GM21786 (cell line): ENCODE data around the gene CLDN8.

ENCODE experiments used
- ATAC-seq: cut with Tn5 transposase; IDR thresholded peaks from one replicate; pipeline ENCODE4 v1.9.1; 2021; ENCODE audit not compliant: unreplicated experiment

The CLDN8 gene

DNA sequence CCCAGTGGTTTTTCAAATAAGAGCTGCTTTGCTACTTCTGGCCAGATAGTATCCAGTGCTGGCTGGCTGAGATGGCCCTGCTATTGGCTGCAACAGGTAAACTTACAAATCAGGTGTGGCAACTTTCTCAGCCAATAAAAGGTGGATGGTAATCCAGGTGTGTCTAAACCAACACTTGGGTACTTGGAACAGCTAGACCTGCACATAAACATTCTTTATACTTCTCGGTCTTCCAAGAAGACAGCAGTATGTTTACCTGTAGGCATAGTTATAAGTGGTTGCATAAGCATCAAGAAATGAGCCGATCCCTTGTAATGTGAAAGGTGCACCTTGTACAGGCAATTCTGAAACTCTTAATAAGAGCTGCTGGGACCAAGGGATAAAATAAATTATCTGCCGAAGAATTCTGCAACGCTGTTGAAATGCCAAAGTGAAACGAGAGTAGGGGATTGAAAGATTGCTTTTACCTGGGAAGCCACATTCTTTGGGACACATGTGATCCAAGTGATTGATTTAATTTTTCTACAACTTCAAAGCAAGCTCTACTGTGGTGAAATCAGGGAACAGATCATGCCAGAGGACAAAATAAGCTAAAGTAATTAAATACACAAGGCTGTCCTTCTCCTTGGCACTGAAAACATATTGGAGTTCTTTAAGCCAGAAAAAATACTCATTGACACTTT, at the start of gene CLDN8:
CLDN8 (minus strand) TSS at position 57 of the 683 bp plus-strand sequence. CDS start 172 bp downstream, outside the sequence.
- ATAC-seq: no peak

DNA sequence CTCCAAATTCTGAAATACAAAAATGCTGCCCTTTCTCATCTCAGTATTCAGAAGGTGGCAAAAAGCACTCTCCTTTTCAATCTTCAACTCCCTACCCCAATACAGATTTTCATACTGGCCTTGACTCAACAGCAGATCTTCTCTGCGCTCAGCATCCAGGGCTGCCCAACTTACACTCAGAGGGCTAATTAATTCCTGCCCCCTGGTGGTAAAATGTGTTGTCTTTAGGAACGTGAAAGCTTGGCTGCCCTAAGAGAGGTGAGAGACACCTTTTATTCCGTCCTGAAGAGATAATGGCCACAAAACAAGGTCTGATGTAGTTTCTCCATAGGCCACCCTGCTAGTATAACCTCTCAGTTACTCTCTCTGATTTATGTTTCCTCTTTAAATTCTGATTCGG, 41.9 kb upstream of the CLDN8 start:
- no peak for ATAC-seq

DNA sequence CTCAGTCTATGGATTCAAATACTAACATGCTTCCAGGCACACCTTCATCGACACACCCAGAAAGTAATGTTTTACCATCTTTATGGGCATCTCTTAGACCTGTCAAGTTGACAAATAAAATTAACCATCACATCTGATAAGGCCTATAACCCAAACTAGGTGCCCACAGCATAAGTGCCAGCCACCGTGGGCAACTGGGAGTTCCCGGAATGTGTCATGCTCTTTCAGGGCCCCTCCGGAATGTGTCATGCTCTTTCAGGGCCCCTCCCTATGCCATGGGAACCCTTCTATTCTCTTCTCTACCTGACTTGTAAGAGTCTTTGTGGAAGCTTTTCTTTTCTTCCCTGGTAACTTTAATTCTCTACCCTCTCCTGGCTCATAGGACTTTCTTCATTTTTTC, 40.2 kb upstream of the CLDN8 start:
- ATAC-seq: no peak

DNA sequence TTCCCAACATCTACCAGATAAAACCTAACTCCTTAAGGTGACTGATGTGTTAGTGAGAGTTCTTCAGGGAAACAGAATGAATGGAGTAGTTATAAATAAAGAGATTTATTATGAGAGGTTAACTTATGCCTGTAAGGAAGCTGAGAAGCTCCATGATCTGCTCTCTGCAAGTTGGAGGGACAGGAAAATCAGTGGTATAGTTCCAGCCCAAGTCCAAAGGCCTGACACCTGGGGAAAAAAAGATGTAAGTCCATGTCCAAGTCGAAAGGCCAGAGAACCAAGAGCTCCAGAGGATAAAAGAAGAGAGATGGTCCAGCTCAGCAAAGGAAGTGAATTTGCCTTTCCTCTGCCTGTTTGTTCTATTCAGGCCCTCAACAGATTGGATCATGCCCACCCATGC, 39.8 kb upstream of the CLDN8 start:
- no peak for ATAC-seq

DNA sequence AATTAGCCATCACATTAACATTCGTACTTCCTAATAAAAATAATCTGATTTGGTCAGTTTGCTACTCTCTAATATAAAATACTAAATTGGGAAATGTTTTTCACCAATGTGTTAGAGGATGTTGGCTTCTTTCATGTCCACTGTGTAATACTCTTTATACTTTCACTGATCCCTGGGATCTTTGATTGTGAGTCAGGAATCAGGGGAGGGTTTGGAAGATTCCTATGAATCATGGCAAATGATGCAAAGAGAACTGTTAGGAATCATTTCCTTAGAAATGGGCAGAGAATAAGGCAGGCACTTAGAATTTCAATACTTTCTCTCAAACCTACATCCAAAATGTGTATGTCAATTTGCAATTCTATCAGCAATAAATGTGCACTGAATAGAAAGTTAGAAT, 35.9 kb upstream of the CLDN8 start:
- ATAC-seq: no peak

DNA sequence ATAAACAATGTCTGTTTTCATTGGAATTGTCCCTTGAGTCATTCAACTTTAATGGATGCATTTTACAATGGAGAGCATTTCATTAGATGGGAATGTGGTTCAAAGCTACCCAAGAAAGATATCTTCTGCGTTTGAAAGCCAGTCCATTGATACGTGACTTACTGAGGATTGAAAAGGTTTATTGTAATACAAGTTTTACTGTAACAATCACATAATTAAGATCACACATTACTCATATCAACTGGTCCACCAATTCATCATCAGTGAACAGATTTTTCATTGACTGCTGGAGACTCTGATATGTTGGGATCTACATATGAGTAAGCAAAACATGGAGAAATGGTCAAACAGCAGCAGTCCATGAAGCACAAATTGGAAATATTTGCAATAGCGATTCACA, 34.0 kb upstream of the CLDN8 start:
- ATAC-seq: no peak

DNA sequence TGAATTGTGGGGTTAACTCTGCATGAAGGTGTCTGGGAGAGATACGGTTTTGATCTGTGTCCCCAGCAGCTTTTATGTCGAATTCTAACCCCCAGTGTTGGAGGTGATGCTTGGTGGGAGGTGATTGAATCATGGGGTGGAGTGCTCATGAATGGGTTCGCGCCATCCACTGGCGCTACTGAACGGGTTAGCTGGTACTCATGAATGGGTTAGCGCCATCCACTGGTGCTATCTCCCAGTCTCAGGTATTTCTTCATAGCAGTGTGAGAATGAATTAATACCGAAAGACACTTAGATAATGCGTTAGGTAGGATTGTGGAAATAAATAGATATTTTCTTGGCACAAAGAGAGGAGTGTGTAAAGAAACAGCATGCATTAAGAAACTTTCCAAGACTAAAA, 32.9 kb upstream of the CLDN8 start:
- no peak for ATAC-seq

DNA sequence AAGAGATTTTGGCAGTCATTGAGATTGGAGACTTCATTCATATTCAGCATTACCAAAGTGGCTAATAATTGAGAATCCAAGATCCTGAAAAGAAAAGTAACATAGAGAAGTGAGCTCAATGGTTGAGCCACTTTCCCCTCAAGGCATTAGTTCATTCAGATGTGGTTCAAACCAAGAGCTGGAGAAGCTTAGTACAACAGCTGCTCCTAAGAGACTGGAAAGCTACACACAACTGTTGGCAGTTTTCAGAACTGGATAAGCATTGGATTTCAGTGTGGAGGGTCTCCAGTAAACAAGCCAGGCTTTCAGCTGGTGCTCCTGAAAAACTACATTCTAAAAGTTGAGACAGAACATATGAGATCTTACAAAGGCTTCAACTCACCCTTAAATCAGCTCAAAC, 29.2 kb upstream of the CLDN8 start:
- ATAC-seq: no peak

DNA sequence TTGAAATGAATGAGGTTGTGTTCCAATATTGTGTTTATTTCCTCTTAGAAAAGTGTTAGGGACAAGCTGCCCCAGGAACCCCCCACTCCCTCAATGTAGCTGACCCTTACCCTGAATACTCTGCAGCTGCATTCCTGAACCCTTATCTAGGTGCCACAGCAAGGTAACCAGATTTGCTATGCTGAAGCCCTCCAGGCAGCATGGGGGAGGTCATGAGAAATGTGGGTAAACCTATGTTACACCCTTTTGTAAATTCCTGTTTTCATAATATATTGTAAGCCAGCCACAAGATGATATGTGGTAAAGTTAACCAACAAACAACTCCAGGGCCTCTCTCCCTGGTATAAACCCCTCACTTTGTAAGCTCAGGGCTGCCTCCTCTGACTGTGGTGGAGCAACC, 27.8 kb upstream of the CLDN8 start:
- no peak for ATAC-seq

DNA sequence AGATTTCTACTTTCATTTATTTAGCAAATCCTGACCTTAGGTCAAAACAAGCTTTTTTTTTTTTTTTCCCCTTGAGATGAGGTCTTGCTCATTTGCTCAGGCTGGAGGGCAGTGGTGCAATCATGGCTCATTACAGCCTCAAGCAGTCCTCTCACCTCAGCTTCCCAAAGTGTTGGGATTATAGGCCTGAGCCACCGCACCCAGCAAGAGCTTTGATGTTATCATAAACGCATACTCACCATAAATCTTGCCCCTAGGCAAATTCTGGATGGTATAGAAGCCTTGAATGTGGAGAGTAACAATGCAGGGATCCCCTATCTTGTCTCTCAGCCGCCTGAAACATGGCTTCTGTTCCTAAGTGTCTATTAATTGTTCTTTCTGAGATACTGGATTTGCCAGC, 24.8 kb upstream of the CLDN8 start:
- no peak for ATAC-seq

DNA sequence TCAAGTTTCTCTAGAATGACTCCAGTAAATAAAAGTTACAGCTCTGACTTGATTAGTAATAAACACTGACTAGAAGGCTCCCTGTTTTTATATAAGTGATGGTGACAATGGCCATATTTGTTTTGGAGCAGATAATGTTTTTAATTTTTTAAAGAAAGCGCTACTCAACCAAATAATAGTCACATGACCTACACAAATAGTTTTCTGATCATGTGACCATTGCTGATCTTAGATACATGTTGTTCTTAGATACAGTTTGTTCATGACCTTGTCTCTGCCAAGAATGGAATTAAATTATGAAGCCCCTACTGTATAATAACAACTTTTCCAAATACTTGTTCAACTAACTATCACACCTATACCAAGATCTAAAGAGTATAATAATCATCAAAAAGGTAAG, 22.3 kb upstream of the CLDN8 start:
- no peak for ATAC-seq

DNA sequence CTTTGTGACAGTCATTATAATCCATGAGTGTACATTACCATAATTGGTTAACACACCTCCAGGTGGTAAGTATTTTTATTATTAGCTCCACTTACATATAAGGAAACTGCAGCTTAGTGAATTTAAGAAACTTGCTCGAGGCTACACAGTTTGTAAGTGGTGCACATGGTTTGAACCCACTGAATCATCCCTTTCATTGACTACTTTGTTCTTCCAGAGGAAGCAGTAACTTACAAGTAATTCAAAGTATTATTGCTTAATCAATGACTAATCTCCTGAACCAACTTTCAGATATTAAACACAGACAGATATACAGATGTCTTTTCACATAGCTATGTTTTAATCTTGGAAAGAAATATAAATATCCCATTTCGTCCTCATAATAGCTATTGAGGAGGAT, 18.7 kb upstream of the CLDN8 start:
- ATAC-seq: no peak

DNA sequence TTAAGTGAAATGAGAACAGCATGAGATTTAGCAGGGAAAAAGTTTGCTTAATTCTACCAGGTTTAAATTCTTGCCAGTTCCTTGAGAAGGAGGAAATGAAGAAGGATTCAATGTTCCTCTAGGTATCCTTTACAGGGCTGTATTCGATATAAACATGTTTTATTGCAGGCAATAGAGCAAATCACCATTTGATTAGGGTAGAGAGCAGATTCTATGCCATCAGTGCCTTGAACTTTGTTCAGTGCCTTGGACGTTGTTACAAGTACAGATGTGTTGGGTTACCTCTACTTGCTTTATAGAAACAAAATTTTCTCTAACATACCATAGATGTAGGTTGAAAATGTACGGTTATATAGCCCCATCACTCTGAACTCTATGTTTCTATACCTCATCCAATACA, 18.2 kb upstream of the CLDN8 start:
- ATAC-seq: no peak

DNA sequence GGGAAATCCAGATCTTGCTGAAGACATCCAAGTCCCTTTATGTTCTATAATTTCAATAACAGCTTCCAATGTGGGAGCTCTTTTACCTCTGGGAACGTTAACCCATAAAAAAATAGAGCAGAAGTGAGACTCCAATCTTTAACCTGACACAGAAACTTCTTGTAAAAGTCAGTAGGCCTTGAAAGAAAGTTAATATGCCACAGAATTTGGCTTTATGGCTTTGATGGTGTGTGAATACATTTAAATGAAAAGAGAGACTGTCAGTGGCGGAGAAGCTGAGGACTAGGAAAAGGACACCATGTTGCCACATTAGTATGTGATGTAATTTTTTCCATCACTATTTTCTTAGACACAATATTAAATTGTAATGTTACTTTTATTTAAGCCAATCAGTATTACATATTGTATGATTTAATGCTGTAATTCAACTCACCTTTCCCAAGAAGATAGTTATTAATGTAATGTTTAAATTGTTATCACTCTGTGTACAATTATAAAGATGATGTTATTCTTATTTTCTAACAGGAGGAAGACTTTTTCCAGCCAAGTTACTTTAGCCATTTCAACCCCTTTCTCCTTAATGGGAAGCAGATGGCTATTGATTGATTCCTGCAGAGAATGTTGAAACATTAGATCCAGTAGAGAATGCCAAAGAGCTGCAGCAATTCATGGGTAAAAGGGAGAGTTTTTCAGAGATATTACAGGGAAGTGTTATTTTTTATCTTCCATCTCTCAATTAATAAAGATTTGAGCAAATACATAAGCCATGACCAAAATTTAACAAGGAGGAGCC, 17.5 kb upstream of the CLDN8 start:
- no peak for ATAC-seq

DNA sequence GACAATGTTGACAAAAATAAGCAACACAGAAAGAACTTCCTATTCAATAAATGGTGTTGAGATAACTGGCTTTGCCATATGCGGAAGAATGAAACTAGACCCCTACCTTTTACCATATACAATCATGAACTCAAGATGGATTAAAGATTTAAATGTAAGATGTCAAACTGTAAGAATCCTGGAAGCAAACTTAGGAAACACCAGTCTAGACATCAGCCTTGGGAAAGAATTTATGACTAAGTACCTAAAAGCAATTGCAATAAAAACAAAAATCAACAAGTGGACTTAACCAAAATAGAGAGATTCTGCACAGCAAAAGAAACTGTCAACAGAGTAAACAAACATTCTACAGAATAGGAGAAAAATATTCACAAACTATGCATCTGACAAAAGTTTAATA, 16.1 kb upstream of the CLDN8 start:
- no peak for ATAC-seq

DNA sequence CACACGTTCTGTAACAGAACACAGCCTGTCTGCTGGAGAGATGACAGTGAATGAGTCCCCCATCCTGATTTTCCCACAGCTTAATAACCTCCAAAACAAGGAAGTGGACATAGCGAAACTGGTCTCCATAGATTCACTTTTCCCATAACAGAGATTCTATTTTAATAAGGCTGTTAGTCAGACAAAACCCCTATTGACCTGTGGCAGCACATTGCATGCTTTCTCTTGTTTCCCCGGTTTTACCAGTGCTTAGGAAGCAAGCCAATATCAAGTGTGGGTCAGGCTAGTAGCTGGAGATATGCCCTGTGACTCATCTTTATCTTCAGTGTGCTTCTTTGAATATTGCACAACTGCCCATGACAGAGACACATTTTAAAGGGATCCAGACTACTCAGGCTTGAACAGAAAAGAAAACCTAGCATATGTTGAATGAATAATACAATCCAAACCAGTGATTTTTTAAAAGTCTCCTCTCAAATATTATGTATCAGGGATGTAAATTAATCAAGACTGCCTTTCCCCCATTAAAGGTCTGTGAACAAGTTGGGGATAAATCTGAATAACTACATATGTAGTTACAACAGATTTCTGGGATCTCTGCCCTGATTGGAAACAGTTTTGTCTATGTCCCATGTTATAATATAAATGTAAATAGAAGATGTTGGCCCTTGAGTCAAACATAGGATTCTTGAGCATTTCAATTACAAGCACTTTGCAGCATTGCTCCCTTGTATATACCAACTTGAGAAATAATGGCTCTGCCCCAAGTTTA, 11.9 kb upstream of the CLDN8 start:
- no peak for ATAC-seq

DNA sequence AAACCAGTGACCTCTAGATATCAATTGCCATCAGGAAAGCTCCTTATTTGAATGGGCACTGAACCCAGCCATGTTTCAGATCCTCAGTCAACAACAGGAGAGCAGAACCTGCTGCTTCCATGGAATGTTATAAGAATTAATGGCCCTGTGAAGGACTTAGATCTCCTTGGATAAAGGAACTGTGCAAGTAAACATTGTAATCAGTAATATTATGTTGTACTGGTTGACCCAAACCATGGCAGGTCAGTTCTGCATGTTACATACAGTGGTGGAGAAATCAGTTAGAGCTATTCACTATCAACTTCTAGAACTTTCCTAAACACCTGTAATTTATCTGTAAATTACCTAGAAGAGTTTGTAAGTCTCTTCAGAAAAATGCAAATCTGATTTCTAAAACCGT, 11.2 kb upstream of the CLDN8 start:
- no peak for ATAC-seq

DNA sequence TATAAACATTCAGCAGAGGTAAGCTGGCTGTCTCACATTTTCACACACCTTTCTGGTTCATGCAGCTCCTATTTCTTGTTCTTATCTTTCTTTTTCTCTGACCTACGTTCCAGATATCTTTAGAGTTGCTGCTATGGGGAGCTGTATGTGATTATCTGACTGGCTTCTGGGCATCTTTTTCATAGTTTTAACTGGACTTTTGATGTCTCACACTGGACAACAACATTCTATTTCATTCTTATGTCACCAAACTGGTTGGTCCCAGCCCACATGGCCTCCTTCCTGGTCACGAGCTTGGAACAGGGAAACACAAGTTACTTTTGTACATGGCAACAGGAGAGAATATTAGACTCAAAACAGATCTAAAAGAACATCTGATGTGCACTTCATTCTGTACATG, 7.7 kb upstream of the CLDN8 start:
- no peak for ATAC-seq

DNA sequence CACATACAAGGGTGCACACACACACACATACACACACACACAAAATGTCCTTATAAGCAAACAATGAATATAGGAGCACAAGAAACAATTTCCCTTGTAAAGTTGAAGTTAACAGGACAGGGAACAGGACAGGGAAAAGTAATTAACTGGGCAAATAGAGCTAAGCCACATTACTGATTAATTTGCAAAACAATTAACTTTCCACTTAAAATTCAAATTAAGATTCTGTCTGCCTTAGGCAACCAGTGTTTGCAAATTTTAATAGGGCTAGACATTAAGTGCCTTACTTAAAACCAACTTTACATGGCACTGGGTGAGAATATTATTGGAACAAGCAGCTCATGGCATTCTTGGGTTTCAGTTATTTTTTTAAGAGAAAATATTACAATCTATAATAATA, 6.8 kb upstream of the CLDN8 start:
- no peak for ATAC-seq

DNA sequence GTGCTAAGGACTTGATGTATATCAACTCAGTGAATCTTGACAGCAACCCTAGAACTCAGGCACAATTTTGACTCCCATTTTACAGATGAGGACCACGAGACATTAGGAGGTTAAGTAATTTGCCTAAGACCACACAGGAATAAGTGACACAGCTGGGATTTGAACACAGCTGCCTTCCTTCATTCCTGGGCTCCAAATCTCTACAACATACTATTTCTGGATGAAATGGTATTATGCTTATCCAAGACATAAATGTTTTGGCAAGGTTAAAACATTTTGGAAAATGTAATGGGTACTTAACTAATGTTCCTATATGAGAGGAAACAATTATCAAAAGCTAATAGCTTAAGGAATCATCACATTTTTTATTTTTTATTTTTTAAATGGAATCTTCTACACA, 4.8 kb downstream of the CLDN8 start:
- no peak for ATAC-seq

DNA sequence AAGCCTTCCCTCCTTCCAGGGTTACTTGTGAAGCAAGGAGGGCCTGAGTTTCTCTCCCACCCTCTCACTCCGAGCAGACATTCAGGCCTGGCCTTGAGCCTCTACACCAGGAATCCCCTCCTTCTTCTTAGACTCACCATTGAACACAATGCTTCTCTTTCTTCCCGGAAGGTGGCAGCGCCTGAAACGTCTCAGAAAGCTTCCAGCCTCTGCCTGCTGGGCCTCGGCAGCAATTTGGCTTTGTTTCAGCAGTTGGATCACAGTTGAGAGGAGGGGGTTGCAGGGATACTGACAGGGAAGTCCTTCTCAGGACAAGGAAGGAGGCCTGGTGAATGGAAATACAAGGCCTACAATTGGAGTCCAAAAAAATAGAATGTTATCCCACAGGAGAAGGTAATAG, 6.3 kb downstream of the CLDN8 start:
- no peak for ATAC-seq

DNA sequence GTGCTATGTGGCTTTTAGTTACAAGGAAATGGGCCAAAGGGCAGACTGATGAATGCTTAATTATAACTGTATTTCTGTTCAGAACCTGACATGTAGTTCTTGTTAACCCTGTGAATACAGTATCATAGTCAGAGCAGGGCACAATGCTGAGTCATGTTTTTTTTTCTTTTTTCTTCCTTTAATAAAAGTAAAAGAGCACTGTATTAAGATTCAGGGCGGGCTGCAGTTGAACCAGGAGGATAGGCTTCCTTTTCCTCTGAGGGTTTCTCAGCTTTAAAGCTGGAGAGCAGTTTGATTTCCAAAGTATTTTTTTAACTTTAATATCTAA, 8.7 kb downstream of the CLDN8 start:
- ATAC-seq: no peak
